DMS53 treated with DMSO at 0.1 percent for 48 hours (cell line): Measurements from ENCODE around the gene FAHD1.
A peak's percentile ranks its signal among the peaks of the same experiment; 100 is the strongest.

Experiments used
- DNase-seq: peaks from one replicate; lab custom pipeline; 2025; ENCODE audit not compliant: unreplicated experiment; lab: John Stamatoyannopoulos, UW

FAHD1 gene

GRCh38 chr16:1826691-1827573 lies at the start of gene FAHD1, which contains the start of gene HAGH:
Gene FAHD1, plus strand, starts transcription at chr16:1827206. Its CDS starts 33 bp downstream, at chr16:1827239.
Gene HAGH, minus strand, starts transcription at chr16:1826825. Its CDS starts 38 bp downstream, at chr16:1826787.
- DNase-seq = peak; percentile 85

GRCh38 chr16:1777375-1778199 lies 49.4 kb upstream of the FAHD1 start:
- DNase-seq = no peak

GRCh38 chr16:1778200-1779179 lies 48.5 kb upstream of the FAHD1 start:
- no peak for DNase-seq

- no peak for DNase-seq
Observed at GRCh38 chr16:1779234-1779701, 47.7 kb upstream of the FAHD1 start.

GRCh38 chr16:1779741-1780676 lies 47.0 kb upstream of the FAHD1 start:
- DNase-seq = no peak

GRCh38 chr16:1780677-1781072 lies 46.3 kb upstream of the FAHD1 start:
- DNase-seq = no peak

- no peak for DNase-seq
Observed at GRCh38 chr16:1781254-1781653, 45.8 kb upstream of the FAHD1 start.

- DNase-seq = no peak
Observed at GRCh38 chr16:1781758-1782407, 45.1 kb upstream of the FAHD1 start.

- peak; percentile 97 for DNase-seq
Observed at GRCh38 chr16:1782408-1783264, 44.4 kb upstream of the FAHD1 start, which contains the start of the genes NUBP2 and SPSB3. Gene NUBP2, plus strand, starts transcription at chr16:1782960. Its CDS starts 61 bp downstream, at chr16:1783021. Gene SPSB3, minus strand, starts transcription at chr16:1782571. Its CDS starts 1,088 bp downstream, at chr16:1781483.

- DNase-seq = no peak
Observed at GRCh38 chr16:1784977-1785845, 41.8 kb upstream of the FAHD1 start.

- no peak for DNase-seq
Observed at GRCh38 chr16:1785846-1786170, 41.2 kb upstream of the FAHD1 start.

- no peak for DNase-seq
Observed at GRCh38 chr16:1786242-1787055, 40.6 kb upstream of the FAHD1 start.

- no peak for DNase-seq
Observed at GRCh38 chr16:1787056-1787321, 40.0 kb upstream of the FAHD1 start.

GRCh38 chr16:1787322-1788094 lies 39.5 kb upstream of the FAHD1 start:
- no peak for DNase-seq

GRCh38 chr16:1788095-1788707 lies 38.8 kb upstream of the FAHD1 start:
- DNase-seq = no peak
